DOHH2 (cell line): Measurements from ENCODE around the gene BBX.

ENCODE experiments used
- H3F3A ChIP-seq: fragments of 200-600 bp; sonication (generic), shearing (Covaris generic); 2 replicates; pipeline ENCODE4 v1.6.0; 2016; ENCODE audit warnings: antibody characterized with exemption, mild to moderate bottlenecking; ENCODE audit not compliant: control insufficient read depth, insufficient read depth
- H3K27ac ChIP-seq: fragments of 200-600 bp; sonication (generic); 2 replicates; pipeline ENCODE4 v1.5.1; 2014; ENCODE audit warnings: low read depth, mild to moderate bottlenecking, low read length, moderate library complexity
- H3K27me3 ChIP-seq: fragments of 200-600 bp; sonication (generic); 2 replicates; pipeline ENCODE4 v1.6.1; 2014; ENCODE audit warnings: mild to moderate bottlenecking, low read length, mixed read lengths; ENCODE audit not compliant: control insufficient read depth
- H3K36me3 ChIP-seq: fragments of 200-600 bp; sonication (generic); 2 replicates; pipeline ENCODE4 v1.6.1; 2014; ENCODE audit warnings: mild to moderate bottlenecking, low read length, moderate library complexity, mixed read lengths; ENCODE audit not compliant: control insufficient read depth
- H3K4me1 ChIP-seq: fragments of 200-600 bp; sonication (generic); 2 replicates; pipeline ENCODE4 v1.6.1; 2014; ENCODE audit warnings: mild to moderate bottlenecking, low read length, mixed read lengths; ENCODE audit not compliant: control insufficient read depth
- H3K4me2 ChIP-seq: fragments of 200-600 bp; sonication (generic); 2 replicates; pipeline ENCODE4 v1.6.0; 2014; ENCODE audit warnings: mild to moderate bottlenecking, low read length, moderate library complexity
- H3K4me3 ChIP-seq: fragments of 200-600 bp; sonication (generic); 2 replicates; pipeline ENCODE4 v1.5.1; 2014; ENCODE audit warnings: mild to moderate bottlenecking, low read length, mixed read lengths
- H3K79me2 ChIP-seq: fragments of 200-600 bp; sonication (generic); 2 replicates; pipeline ENCODE4 v1.6.1; 2014; ENCODE audit warnings: mild to moderate bottlenecking, low read length, mixed read lengths; ENCODE audit not compliant: control insufficient read depth
- H3K9me2 ChIP-seq: fragments of 200-600 bp; sonication (generic); replicated peaks from 2 replicates; pipeline ENCODE4 v1.6.1; 2014; ENCODE audit warnings: mild to moderate bottlenecking, low read length, mixed read lengths; ENCODE audit not compliant: control insufficient read depth
- H3K9me3 ChIP-seq: fragments of 200-600 bp; sonication (generic); 2 replicates; pipeline ENCODE4 v1.6.1; 2014; ENCODE audit warnings: antibody characterized with exemption, low read length, mixed read lengths; ENCODE audit not compliant: control insufficient read depth, insufficient read depth
- H4K20me1 ChIP-seq: fragments of 200-600 bp; sonication (generic); 2 replicates; pipeline ENCODE4 v1.6.0; 2014; ENCODE audit warnings: low read depth, mild to moderate bottlenecking, antibody characterized with exemption, low read length, moderate library complexity; ENCODE audit not compliant: control insufficient read depth, insufficient read depth
- EZH2phosphoT487 ChIP-seq: fragments of 200-600 bp; sonication (generic); IDR thresholded peaks from 2 replicates; pipeline ENCODE4 v1.6.1; 2017; ENCODE audit warnings: borderline replicate concordance, mild to moderate bottlenecking, antibody characterized with exemption, low read length, moderate library complexity, mixed read lengths
- TF ChIP-seq, protein P1 (sequence below): fragments of 200-600 bp; sonication (generic); IDR thresholded peaks from one replicate; pipeline ENCODE4 v1.5.1; 2014; ENCODE audit warnings: antibody characterized with exemption, mild to moderate bottlenecking, low read depth, low read length; ENCODE audit not compliant: poor library complexity, severe bottlenecking

BBX gene

DNA sequence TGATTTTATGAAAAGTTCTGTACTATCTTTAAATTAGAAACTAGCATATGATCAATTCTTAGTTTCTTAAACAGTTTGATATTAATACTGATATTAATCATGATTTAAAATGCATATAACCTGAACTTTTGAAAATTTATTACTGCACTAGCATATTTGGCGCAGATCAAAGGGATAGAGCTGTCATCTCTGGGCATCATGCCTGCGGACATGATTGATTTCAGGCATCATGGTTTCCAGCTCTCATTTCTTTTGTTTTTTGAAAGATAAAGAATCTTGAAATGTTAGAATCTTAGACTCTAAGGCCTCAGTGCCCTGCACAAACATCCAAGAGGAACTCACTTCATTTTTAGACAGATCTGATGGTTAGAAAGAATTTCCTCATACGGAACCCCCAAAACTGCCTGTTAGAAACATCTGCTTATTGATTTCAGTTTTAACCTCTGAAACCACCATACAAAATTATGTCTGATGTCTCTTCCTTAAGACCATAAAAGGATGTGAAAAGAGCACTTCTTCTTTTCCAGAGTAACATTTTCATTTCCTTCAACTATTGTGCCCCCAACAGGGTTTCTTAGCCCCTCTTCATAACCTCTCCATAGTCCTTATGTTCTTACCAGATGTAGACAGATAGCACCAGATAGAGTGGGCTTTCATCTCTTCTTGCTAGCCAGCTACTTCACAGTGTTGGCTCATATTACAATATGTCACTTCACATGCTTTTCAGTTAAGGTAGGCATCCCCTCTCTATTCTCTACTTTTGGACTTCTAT is 110.8 kb downstream of the BBX start:
- no peak overlapping the region for H3K4me3 ChIP-seq
- H3K79me2 ChIP-seq: peaks cover 13% of the 10 kb centered on the region

DNA sequence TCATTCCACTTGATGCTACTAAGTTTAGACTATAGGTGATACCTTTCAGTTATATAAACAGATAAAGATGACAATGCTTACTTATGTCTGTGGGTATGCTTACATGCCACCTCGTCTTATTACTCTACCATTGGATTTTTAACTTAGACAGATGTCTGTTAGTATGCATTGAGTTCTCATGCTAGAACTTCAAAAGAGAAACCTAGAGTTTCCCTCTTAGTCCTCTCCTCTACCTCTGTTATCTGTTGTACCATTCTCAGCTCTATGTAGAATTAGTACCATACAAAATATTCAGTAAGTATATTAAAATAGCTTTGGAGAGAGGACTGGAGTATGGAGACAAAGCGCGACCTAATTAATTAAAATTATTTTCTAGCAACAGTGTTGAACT is 111.3 kb downstream of the BBX start:
- Histone ChIP-seq H3K27ac (no peak overlapping the region), H3K9me2 (no peaks in the 10 kb centered on the region), H3K9me3 (no peaks in the 10 kb centered on the region), H3K4me3 (no peak overlapping the region), H3K79me2 (peaks cover 9% of the 10 kb centered on the region), H3K27me3 (no peaks in the 10 kb centered on the region), H3K4me2 (no peak overlapping the region), H3K36me3 (no peaks in the 10 kb centered on the region), H3K4me1 (peaks cover 8% of the 10 kb centered on the region), H4K20me1 (peaks cover 3% of the 10 kb centered on the region; the same call in 1 of the 2 replicates), H3F3A (no peaks in the 10 kb centered on the region; the same call in 1 of the 2 replicates)
- TF ChIP-seq, protein P1, sequence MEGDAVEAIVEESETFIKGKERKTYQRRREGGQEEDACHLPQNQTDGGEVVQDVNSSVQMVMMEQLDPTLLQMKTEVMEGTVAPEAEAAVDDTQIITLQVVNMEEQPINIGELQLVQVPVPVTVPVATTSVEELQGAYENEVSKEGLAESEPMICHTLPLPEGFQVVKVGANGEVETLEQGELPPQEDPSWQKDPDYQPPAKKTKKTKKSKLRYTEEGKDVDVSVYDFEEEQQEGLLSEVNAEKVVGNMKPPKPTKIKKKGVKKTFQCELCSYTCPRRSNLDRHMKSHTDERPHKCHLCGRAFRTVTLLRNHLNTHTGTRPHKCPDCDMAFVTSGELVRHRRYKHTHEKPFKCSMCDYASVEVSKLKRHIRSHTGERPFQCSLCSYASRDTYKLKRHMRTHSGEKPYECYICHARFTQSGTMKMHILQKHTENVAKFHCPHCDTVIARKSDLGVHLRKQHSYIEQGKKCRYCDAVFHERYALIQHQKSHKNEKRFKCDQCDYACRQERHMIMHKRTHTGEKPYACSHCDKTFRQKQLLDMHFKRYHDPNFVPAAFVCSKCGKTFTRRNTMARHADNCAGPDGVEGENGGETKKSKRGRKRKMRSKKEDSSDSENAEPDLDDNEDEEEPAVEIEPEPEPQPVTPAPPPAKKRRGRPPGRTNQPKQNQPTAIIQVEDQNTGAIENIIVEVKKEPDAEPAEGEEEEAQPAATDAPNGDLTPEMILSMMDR: no peak
- TF ChIP-seq EZH2phosphoT487: no peak

More for the DNA sequence above, 110.8 kb downstream of the BBX start:
- Histone ChIP-seq H3K9me3 (no peaks in the 10 kb centered on the region), H3K4me1 (peaks cover 8% of the 10 kb centered on the region), H4K20me1 (0 out of 2 replicates have a peak, but pooled peaks cover 2% of the 10 kb centered on the region), H3K36me3 (no peaks in the 10 kb centered on the region), H3K27ac (no peak overlapping the region), H3F3A (no peaks in the 10 kb centered on the region; the same call in 1 of the 2 replicates), H3K9me2 (no peaks in the 10 kb centered on the region), H3K27me3 (no peaks in the 10 kb centered on the region), H3K4me2 (no peak overlapping the region)
- TF ChIP-seq EZH2phosphoT487: no peak
- TF ChIP-seq, protein P1: no peak

DNA sequence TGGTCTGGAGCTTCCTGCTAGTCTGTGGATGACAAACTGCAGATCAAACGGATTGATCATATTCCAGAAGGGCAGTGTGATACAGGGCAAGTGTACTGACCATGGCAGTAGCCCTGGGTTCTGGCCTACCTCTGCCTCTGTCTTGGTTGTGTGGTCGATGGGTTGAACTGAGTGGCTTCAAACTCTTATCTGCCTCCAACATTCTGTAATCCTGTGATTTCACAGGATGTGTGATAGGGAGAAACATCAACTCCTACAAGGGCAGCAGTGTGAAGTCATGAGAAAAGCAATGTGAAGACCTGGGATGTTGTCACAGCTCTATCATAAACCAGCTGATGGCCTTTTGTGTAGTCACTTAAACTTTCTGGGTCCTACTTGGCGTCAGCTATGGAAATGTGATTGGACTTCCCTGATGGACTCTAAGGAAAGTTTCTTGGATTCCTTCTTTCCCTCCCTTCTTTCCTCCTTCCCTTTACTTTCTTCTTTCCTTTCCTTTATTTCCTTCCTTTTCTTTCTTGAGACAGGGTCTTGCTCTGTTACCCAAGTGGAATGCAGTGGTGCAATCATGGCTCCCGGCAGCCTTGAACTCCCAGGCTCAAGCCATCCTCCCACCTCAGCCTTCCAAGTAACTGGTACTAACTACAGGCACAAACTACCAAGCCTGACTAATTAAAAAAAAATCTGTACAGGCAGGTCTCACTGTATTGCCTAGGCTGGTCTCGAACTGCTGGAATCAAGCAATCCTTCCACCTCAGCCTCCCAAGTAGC is 114.8 kb downstream of the BBX start:
- no peak overlapping the region for H3K4me2 ChIP-seq
- no peak for TF ChIP-seq EZH2phosphoT487
- TF ChIP-seq, protein P1: no peak
- H3K27me3 ChIP-seq: no peaks in the 10 kb centered on the region
- no peak overlapping the region for H3K27ac ChIP-seq
- no peaks in the 10 kb centered on the region for H3K9me2 ChIP-seq
- H3K4me1 ChIP-seq: peaks cover 8% of the 10 kb centered on the region
- no peaks in the 10 kb centered on the region for H3K9me3 ChIP-seq
- H3K36me3 ChIP-seq: no peaks in the 10 kb centered on the region
- no peaks in the 10 kb centered on the region; the same call in 1 of the 2 replicates for H3F3A ChIP-seq
- H3K79me2 ChIP-seq: peaks cover 2% of the 10 kb centered on the region; the same call in 1 of the 2 replicates
- peaks cover 6% of the 10 kb centered on the region; the same call in 1 of the 2 replicates for H4K20me1 ChIP-seq
- H3K4me3 ChIP-seq: no peak overlapping the region
